ENCODE results near the gene SULT2B1. TPM values are rescaled to one million over a fixed set of nuclear protein-coding genes. Genes with fewer than 3 reads are reported as not detected.

The SULT2B1 gene
- total and polyA plus RNA-seq, 2 experiments from 2014 or later: 0.79 TPM; not detected in 1

DNA sequence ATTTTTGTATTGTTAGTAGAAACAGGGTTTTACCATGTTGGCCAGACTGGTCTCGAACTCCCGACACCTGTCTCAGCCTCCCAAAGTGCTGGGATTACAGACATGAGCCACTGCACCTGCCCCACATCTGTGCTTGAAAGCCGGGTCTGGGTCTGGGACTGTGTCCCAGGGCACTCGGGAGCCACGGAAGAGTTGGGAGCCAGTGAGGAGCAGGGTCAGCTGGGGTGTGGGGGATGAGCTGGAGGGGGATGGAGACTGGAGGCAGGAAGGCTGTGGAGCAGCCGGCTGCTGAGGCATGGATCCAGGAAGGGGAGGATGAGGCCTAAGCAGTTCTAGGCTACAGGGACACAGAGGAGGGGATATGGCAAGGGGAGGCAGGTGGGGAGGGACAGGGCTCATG, 43.9 kb downstream of the SULT2B1 start:
- H3K79me2 ChIP-seq: no peaks in the 10 kb centered on the region
- H3K4me3 ChIP-seq: no peak overlapping the region
- no peak overlapping the region for H3K4me2 ChIP-seq
- no peaks in the 10 kb centered on the region for H3K36me3 ChIP-seq (replicated peaks; ENCODE audit: insufficient read depth, low read depth)
- 88% methylated on average over 6 of the region's 6 CpGs for WGBS (ENCODE audit: low lambda C conversion rate, missing lambda C conversion rate)
- H3K27ac ChIP-seq: no peak overlapping the region
- H3K4me1 ChIP-seq (ENCODE audit: insufficient read depth): no peaks in the 10 kb centered on the region
- no peak for TF ChIP-seq EZH2 (IDR thresholded peaks at IDR 0.05; ENCODE audit: borderline replicate concordance)
- TF ChIP-seq EZH2phosphoT487 (IDR thresholded peaks at IDR 0.05; ENCODE audit: low read depth, severe bottlenecking, unreplicated experiment): no peak
- TF ChIP-seq, protein P1, sequence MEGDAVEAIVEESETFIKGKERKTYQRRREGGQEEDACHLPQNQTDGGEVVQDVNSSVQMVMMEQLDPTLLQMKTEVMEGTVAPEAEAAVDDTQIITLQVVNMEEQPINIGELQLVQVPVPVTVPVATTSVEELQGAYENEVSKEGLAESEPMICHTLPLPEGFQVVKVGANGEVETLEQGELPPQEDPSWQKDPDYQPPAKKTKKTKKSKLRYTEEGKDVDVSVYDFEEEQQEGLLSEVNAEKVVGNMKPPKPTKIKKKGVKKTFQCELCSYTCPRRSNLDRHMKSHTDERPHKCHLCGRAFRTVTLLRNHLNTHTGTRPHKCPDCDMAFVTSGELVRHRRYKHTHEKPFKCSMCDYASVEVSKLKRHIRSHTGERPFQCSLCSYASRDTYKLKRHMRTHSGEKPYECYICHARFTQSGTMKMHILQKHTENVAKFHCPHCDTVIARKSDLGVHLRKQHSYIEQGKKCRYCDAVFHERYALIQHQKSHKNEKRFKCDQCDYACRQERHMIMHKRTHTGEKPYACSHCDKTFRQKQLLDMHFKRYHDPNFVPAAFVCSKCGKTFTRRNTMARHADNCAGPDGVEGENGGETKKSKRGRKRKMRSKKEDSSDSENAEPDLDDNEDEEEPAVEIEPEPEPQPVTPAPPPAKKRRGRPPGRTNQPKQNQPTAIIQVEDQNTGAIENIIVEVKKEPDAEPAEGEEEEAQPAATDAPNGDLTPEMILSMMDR (IDR thresholded peaks at IDR 0.05; ENCODE audit: poor library complexity): no peak
- no peaks in the 10 kb centered on the region for H3K9me2 ChIP-seq (replicated peaks; ENCODE audit: insufficient read depth)
- H3K9me3 ChIP-seq (ENCODE audit: low read depth): no peaks in the 10 kb centered on the region
- H4K20me1 ChIP-seq (ENCODE audit: insufficient read depth, poor library complexity, severe bottlenecking): no peaks in the 10 kb centered on the region
- H2AFZ ChIP-seq: no peak overlapping the region
- H3K27me3 ChIP-seq: no peaks in the 10 kb centered on the region
- DNase-seq (ENCODE audit: low spot score): no peak

DNA sequence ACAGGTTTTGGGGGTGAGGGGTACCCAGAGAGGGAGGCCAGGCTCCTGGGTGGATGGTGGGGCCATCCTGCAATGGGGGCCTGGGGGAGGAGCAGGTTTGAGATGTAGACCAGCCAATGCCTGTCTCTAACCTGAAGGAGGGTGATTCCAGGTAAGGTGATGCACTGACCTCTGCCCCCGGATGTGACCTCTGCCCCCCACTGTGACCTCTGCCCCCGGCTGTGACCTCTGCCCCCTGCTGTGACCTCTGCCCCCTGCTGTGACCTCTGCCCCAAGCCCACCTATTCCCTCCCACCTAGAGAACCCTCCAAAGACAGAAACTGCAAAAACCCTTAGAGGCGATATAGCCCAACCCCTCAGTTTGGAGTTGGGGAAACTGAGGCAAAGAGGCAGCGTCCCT, 44.3 kb downstream of the SULT2B1 start:
- H3K36me3 ChIP-seq (replicated peaks; ENCODE audit: insufficient read depth, low read depth): no peaks in the 10 kb centered on the region
- no peaks in the 10 kb centered on the region for H3K4me1 ChIP-seq (ENCODE audit: insufficient read depth)
- no peaks in the 10 kb centered on the region for H4K20me1 ChIP-seq (ENCODE audit: insufficient read depth, poor library complexity, severe bottlenecking)
- no peaks in the 10 kb centered on the region for H3K79me2 ChIP-seq
- WGBS (ENCODE audit: low lambda C conversion rate, missing lambda C conversion rate): 87% methylated on average over 3 of the region's 4 CpGs
- no peak overlapping the region for H3K27ac ChIP-seq
- H3K4me3 ChIP-seq: no peak overlapping the region
- H3K9me3 ChIP-seq (ENCODE audit: low read depth): no peaks in the 10 kb centered on the region
- TF ChIP-seq EZH2 (IDR thresholded peaks at IDR 0.05; ENCODE audit: borderline replicate concordance): no peak
- TF ChIP-seq, protein P1 (IDR thresholded peaks at IDR 0.05; ENCODE audit: poor library complexity): no peak
- TF ChIP-seq EZH2phosphoT487 (IDR thresholded peaks at IDR 0.05; ENCODE audit: low read depth, severe bottlenecking, unreplicated experiment): no peak
- H3K9me2 ChIP-seq (replicated peaks; ENCODE audit: insufficient read depth): no peaks in the 10 kb centered on the region
- H2AFZ ChIP-seq: no peak overlapping the region
- DNase-seq (ENCODE audit: low spot score): no peak
- H3K4me2 ChIP-seq: no peak overlapping the region
- H3K27me3 ChIP-seq: no peaks in the 10 kb centered on the region

DNA sequence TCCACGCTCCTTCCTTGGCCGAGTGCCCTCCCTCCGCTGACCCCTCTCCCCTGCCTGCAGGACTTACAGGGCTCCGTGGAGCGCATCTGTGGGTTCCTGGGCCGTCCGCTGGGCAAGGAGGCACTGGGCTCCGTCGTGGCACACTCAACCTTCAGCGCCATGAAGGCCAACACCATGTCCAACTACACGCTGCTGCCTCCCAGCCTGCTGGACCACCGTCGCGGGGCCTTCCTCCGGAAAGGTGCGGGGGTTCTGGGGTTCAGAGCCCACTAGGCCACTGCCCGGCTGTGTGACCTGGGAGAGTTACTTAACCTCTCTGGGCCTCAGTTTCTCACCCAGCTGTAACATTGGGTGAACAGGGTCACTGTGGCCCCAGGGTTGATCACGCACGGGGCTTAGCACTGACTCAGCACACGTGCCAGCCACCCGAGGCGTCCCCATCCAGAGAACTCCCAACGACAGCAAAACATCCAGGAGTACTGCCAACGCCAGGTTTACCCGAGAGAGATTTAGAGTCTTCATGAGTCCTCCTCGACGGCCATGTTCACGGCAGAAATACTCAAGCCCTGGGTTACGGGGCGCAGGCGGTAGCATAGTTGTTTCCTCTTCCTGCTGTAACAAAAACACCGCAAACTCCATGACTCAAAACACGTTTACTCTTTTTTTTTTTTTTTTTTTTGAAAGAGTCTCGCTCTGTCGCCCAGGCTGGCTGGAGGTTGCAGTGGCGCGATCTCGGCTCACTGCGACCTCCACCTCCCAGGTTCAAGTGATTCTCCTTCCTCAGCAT, 44.9 kb downstream of the SULT2B1 start:
- H3K27ac ChIP-seq: no peak overlapping the region
- H2AFZ ChIP-seq: no peak overlapping the region
- H4K20me1 ChIP-seq (ENCODE audit: insufficient read depth, poor library complexity, severe bottlenecking): no peaks in the 10 kb centered on the region
- H3K9me3 ChIP-seq (ENCODE audit: low read depth): no peaks in the 10 kb centered on the region
- TF ChIP-seq, protein P1 (IDR thresholded peaks at IDR 0.05; ENCODE audit: poor library complexity): no peak
- TF ChIP-seq EZH2 (IDR thresholded peaks at IDR 0.05; ENCODE audit: borderline replicate concordance) (no peak), EZH2phosphoT487 (IDR thresholded peaks at IDR 0.05; ENCODE audit: low read depth, severe bottlenecking, unreplicated experiment) (no peak)
- no peak overlapping the region for H3K4me2 ChIP-seq
- no peaks in the 10 kb centered on the region for H3K9me2 ChIP-seq (replicated peaks; ENCODE audit: insufficient read depth)
- no peak overlapping the region for H3K4me3 ChIP-seq
- 86% methylated on average over 39 of the region's 39 CpGs for WGBS (ENCODE audit: low lambda C conversion rate, missing lambda C conversion rate)
- H3K36me3 ChIP-seq (replicated peaks; ENCODE audit: insufficient read depth, low read depth): no peaks in the 10 kb centered on the region
- no peak for DNase-seq (ENCODE audit: low spot score)
- no peaks in the 10 kb centered on the region for H3K79me2 ChIP-seq
- no peaks in the 10 kb centered on the region for H3K4me1 ChIP-seq (ENCODE audit: insufficient read depth)
- H3K27me3 ChIP-seq: no peaks in the 10 kb centered on the region
